Amniotic stem cell (primary cell): ENCODE data around the gene LRWD1.
"Not testable (repeated sequence)": the region's sequence is repeated elsewhere in the genome, so short reads cannot be mapped to it uniquely, and the experiment has no call there.

Experiments
- DNase-seq: peaks from one replicate; lab custom pipeline; 2025; lab: John Stamatoyannopoulos, UW

LRWD1 gene

DNA sequence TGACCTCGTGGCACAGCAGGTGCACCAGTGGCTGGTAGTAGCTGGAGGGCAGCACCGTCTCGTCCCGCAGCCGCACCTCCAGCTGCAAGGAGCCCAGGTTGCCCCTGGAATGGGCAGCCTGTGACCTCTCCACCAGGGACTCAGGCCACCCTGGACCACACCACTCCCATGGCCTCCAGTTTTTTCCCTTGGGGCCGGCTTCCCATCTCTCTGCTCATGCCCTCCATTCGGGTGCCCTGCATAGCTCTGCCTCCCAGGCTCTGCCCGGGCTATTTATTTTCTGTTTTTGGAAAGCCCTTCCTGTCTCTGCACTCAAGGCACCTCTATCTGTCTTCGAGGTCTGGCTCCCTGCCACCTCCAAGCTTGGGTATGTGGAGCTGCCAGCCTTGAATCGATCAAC is 32.1 kb downstream of the LRWD1 start:
- not testable (repeated sequence) for DNase-seq

DNA sequence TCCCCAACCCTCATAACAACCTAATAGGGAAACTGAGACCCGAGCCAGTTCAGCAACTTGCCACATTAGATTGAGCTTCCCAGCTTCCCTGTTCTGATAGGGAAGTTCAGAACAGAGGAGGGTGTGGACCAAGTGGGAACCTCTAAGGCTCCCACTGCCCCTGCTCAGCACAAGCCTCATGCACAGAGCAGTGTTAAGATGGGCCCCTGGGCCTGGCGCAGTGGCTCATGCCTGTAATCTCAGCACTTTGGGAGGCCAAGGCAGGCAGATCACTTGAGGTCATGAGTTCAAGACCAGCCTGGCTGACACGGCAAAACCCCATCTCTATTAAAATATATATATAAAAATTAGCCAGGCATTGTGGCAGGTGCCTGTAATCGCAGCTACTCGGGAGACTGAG is 32.5 kb downstream of the LRWD1 start:
- DNase-seq, result not testable (repeated sequence)

DNA sequence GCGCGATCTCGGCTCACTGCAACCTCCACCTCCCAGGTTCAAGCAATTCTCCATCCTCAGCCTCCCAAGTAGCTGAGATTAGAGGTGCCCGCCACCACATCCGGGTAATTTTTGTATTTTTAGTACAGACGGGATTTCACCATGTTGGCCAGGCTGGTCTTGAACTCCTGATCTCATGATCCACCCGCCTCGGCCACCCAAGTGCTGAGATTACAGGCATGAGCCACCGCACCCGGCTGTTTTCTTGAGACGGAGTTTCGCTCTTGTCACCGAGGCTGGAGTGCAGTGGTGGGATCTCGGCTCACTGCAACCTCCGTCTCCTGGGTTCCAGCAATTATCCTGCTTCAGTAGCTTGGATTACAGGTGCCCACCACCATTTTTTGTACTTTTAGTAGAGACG is 33.5 kb downstream of the LRWD1 start:
- DNase-seq, result not testable (repeated sequence)

DNA sequence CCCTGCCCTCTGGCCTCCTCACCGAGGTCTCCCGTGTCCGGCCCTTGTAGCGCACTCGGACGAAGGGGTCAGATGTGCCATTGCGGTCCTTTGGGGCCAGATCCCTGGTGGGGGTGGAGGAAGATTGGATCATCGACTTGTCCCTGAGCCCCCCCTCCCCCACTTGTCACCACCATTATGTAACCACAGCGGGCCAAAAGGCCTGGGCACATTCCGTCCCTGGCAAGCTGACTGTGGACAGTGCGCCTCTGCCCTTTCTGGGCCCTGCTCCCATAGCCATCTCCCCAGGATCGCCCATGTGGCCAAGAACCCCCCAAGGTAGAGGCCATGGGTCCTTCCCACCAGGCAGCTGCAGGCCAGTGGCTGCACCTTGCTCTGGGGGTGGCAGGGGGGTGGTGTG is 38.4 kb downstream of the LRWD1 start:
- DNase-seq, result not testable (repeated sequence)

DNA sequence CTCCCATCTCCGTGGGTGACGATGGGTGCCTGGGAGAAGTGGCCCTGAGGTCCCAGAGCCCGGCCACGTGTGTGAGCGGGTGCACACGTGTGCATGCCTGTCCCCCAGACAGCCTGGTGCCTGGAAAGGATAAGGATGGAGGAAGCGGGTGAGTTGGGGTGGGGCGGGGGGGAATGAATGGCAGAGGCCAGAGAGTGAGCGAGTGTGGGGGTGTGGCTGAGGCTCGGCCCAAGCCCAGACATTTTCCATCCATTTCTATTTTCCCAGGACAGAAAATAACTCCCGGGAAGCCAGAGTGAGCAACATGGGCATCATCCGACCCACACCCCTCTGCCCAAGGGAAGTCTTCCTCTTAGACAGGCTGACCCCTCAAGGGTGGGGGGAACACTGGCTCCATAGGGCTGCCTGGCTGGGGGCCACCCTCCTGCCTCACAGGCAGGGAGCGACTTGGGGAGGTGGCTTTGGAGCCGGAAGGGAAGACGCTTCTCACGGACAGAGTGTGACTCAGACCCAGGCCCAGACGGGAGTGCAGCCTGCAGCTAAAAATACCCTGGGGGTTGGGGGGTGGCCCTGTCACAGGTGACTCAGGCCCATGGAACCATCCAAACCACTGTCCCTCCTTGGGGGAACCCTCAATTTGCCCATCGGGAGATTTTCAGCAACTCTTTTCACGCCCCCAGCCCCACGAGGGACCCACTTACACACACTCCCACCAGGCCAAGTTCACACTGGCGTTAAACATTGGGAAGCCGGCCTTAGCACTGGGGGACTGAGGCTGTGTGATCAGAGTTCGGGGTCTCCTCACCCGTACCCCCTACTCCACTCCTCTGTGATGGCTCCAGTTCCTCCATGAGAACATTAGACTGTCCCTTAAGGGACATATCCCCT is 40.8 kb downstream of the LRWD1 start:
- not testable (repeated sequence) for DNase-seq

DNA sequence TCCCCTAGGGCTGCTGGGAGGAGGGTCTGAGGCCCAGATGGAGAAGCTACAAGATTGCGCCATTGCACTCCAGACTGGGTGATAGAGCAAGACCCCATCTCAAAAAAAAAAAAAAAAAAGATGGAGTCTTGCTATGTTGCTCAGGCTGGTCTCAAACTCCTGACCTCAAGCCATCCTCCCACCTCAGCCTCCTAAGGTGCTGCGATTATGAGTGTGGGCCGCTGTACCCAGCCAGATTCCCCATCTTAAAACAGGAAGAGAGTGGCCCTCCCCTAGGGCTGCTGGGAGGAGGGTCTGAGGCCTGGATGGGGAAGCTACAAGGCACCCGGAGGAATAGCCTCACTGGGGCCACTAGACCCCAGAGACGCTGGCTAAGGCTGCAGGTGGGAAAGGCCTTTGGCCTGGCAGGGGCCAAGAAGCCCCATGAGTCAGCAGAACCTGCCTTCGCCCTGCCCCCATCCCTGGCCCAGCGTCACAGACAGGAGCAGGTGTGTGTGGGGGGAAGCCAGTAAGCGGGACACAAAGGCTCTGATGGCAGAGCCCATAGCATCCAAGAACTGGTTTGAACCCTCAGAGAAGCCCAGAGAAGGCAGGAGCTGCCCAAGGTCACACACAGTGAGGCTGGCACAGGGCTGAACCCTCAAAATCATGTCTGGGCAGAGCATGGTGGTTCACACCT is 42.8 kb downstream of the LRWD1 start:
- not testable (repeated sequence) for DNase-seq

DNA sequence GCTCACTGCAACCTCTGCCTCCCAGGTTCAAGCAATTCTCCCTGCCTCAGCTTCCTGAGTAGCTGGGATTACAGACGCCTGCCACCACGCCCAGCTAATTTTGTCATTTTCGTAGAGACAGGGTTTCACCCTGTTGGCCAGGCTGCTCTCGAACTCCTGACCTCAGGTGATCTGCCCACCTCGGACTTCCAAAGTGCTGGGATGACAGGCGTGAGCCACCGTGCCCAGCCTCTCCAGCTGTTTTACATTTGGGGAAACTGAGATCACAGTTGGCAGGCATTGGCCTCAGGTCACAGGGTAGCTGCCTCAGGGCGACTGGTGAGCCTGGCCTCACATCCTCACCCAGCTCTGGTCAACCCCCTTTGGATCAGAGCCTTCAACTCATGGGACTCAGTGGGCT is 45.8 kb downstream of the LRWD1 start:
- DNase-seq, result not testable (repeated sequence)

DNA sequence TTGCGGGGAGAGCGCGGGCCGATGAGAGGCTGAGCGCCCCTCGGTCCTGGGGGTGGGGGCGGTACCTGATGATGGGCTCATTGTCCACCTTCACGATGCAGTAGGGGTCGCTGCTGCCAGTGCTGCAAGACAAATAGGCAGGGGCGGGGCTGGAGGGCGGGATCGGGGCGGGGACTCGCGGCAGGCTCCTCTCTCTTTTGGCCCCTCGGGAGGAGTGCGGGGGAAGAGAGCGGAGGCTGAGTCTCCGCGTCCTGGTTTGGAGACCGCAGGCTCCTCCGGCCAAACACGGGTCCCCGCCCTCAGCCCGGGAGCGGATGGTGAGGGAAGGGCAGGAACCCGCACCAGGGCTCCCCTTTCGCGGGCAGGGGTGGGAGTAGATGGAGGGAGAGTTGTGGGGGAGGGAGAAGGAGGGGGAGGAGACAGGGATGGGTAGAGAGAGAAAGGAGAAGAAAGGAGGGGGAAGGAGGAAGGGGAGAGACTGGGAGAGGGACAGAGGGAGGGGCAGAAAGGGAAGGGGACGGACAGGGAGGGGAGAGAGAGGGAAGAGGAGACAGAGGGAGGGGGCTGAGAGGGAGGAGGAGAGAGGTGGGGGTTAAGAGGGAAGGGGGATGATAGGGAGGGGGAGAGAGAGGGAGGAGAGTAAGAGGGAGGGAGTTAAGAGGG is 47.2 kb downstream of the LRWD1 start:
- DNase-seq, result not testable (repeated sequence)

DNA sequence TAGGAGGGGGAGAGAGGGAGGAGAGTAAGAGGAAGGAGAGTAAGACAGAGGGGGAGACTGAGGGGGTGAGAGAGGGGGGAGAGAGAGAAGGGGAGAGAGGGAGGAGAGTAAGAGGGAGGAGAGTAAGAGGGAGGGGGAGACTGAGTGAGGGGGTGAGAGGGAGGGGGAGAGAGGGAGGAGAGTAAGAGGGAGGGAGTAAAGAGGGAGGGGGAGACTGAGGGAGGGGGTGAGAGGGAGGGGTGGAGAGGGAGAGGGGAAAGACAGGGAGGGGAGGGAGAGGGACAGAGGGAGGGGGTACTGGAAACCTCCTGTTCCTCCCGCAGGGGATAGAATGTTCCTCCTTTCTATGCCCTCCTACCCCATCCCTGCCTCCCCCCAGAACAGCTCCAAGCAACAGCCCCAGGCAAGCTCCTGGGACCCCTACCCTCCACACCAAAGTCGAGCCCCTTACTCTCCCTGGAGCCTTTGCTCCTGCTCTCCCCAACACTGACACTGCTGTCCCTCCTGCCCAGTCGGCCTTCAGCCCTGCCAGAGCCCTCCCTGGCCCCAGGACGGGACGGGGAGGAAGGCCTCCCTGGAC is 47.9 kb downstream of the LRWD1 start:
- not testable (repeated sequence) for DNase-seq

DNA sequence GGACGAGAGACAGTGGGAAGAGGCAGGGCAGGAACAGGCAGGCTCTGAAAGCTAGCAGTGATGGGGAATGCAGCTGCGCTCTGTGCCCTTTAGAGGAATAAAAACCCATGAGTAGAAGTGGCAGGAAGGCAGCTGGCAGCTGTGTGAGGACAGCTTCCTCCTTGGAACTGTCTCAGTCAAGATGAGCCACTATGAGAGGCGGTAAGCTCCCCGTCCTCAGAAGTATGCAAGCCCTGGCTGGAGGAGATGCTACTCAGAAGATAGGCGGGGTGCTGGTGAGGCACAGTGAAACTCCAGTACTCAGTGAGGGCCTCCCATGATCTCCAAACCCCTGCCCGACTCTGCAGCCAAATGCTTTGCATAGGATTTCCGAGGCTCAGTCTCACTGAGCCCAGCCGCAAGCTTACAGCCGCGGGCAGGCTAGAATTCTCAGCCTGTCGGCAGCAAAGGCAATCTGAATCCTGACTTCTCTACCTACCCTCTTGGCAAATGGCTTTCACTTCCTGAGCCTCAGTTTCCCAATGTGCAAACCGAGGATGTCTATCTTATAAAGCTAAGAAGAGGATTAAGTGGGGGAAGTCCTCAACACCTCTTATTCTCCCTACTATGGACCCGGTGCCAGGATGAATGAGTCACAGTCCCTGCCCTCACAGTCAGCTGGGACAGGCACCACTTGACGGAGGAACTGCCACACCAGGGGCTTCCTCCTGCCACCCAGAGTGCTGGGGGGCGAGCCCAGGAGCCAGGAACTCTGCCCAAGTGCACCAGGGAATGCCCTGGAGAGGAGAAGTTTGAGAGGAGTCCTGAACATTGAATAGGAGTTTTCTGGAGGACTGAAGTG is 50.3 kb downstream of the LRWD1 start:
- DNase-seq, result not testable (repeated sequence)

DNA sequence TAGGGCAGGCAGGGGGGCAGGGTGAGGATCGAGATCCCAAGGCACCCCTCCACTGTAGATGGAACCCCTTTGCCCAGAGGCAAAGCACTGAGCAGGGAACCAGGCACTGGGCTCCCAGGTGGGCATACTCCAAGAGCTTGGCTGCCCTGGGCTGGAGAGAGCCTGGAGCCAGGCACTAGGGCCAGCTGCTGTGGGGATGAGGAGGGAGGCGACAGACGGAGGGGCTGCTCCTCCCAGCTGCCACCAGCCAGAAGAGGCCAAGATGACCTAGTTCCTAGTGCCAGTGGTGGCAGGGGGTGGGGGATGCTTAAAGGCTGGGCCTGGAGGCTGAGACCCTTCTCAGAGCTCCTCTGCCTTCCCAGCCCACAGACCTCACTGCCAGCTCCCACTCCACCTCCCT is 51.1 kb downstream of the LRWD1 start:
- not testable (repeated sequence) for DNase-seq

DNA sequence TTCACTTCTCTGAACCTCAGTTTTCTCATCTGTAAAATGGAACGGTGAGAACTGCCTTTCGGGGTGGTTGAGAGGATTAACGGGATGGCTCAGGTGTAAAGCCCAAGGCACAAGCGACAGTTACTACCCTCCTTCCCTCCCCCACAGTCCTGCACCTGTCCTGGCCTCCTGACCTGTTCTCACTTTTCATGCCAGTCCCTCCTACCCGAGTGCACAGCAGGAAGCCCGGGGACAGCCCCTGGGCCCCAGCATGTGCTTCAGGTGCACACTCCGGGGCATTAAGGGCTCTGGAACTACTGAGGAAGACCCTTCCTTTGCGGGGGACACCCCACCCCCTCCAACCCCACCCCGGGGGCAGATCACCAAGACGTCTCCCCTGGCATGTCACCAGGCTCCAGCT is 52.2 kb downstream of the LRWD1 start:
- not testable (repeated sequence) for DNase-seq

DNA sequence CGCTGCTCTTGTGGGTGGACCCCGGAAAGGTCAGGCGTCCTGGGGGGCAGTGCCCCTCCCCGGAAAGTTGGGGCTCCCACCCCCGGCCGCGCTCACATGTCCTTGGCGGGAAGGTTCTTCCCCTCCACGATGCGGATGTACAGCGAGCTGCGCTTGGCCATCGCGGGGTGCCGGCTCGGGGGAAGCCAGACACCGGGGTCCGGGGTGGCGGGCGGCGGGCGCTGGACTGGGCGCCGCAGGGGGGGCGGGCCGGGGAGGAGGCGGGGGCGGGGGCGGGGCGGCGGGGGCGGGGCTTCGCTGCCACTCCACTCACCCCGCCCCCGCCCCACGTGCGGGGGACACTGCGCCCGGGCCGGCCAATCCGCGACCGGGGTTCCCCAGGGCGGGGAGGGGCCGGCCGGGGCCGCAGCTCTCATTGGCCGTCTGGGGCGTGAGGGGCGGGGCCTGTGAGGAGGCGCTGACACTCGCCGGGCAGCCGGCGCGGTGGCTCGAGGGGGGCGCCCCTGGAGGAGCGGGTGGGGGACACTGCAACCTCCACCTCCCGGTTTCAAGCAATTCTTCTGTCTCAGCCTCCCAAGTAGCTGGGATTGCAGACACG is 52.9 kb downstream of the LRWD1 start, which contains the start of gene RASA4B:
TSS of gene RASA4B (minus strand) at position 228 of the 598 bp plus-strand sequence. CDS start at position 161, 67 bp downstream.
- DNase-seq, result not testable (repeated sequence)

DNA sequence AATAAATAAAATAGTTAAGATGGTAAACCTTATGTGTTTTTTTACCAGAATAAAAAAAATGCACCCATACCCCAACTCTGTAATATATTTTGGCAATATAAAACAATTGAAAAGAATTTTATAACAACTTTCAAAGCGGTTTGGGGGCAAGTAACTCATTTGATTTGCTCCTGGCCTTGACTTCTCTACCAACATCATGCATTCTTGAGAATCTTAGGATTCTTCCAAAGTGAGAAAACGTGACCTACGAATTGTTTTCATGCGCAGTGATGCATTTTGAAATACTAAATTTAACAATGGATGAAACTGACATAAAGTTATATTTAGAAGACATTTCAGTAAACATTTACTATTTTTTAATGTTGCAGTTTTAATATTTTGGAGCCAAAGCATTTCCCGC is 56.0 kb downstream of the LRWD1 start:
- not testable (repeated sequence) for DNase-seq
